Daoy (cell line): ENCODE results near the gene POU2AF3. TPM values are rescaled to one million over a fixed set of nuclear protein-coding genes. Genes with fewer than 3 reads are reported as not detected.
A peak's percentile ranks its signal among the peaks of the same experiment; 100 is the strongest.
"Not testable (repeated sequence)": the region's sequence is repeated elsewhere in the genome, so short reads cannot be mapped to it uniquely, and the experiment has no call there.

Experiments
- DNase-seq: peaks from one replicate; pipeline ENCODE4 v3.0.0-alpha.2; 2015; ENCODE audit warnings: low read depth
- total RNA-seq: library from RNA; depleted of rRNA; stranded (reverse); fragments of >200 nt; shearing (Covaris generic); gene quantifications from 2 replicates; pipeline ENCODE4 v1.2.3, GENCODE V29; 2014; rRNA removed

POU2AF3 gene
- not detected in 2 replicates for total RNA-seq

- DNase-seq: no peak
Measured at GRCh38 chr11:111298413-111299100, at the start of gene POU2AF3. POU2AF3 (plus strand) TSS chr11:111298546; CDS start chr11:111298582, 36 bp downstream.

- DNase-seq: no peak
Measured at GRCh38 chr11:111250936-111251335, 47.4 kb upstream of the POU2AF3 start.

GRCh38 chr11:111253131-111253530, 45.2 kb upstream of the POU2AF3 start:
- no peak for DNase-seq

GRCh38 chr11:111253630-111254029, 44.7 kb upstream of the POU2AF3 start:
- DNase-seq: no peak

- no peak for DNase-seq
Measured at GRCh38 chr11:111258046-111258445, 40.3 kb upstream of the POU2AF3 start.

GRCh38 chr11:111259896-111260295, 38.5 kb upstream of the POU2AF3 start:
- DNase-seq: no peak

- no peak for DNase-seq
Measured at GRCh38 chr11:111260811-111261210, 37.5 kb upstream of the POU2AF3 start.

- no peak for DNase-seq
Measured at GRCh38 chr11:111264646-111265045, 33.7 kb upstream of the POU2AF3 start.

GRCh38 chr11:111265421-111265820, 32.9 kb upstream of the POU2AF3 start:
- no peak for DNase-seq

GRCh38 chr11:111268303-111268702, 30.0 kb upstream of the POU2AF3 start:
- DNase-seq: not testable (repeated sequence)

- no peak for DNase-seq
Measured at GRCh38 chr11:111269146-111269868, 29.0 kb upstream of the POU2AF3 start.

- DNase-seq: no peak
Measured at GRCh38 chr11:111272420-111272819, 25.9 kb upstream of the POU2AF3 start.

- DNase-seq: no peak
Measured at GRCh38 chr11:111282562-111283075, 15.7 kb upstream of the POU2AF3 start.

- DNase-seq: no peak
Measured at GRCh38 chr11:111283945-111284481, 14.3 kb upstream of the POU2AF3 start.

GRCh38 chr11:111285189-111286091, 12.9 kb upstream of the POU2AF3 start:
- no peak for DNase-seq

GRCh38 chr11:111291764-111292163, 6.6 kb upstream of the POU2AF3 start:
- DNase-seq: no peak

GRCh38 chr11:111292408-111292807, 5.9 kb upstream of the POU2AF3 start:
- not testable (repeated sequence) for DNase-seq

- no peak for DNase-seq
Measured at GRCh38 chr11:111296196-111296595, 2.1 kb upstream of the POU2AF3 start.

GRCh38 chr11:111297696-111298095, 650 bp upstream of the POU2AF3 start:
- no peak for DNase-seq

- DNase-seq: peak; percentile 56
Measured at GRCh38 chr11:111299101-111300026, 1.0 kb downstream of the POU2AF3 start.

GRCh38 chr11:111300569-111300968, 2.2 kb downstream of the POU2AF3 start:
- no peak for DNase-seq
